Transverse colon (tissue), 4 donors: Measurements from ENCODE around the gene NBPF1.
"Not testable (repeated sequence)": the region's sequence is repeated elsewhere in the genome, so short reads cannot be mapped to it uniquely, and the experiment has no call there.

Experiments
- CTCF ChIP-seq, 5 experiments: fragments of 200-600 bp in 3 of 5; fragments of 450-650 bp in 2 of 5; sonication (generic) in 3 of 5; IDR thresholded peaks; 1 replicate in 2 of 5; 2 replicates in 3 of 5; pipeline ENCODE4 v1.5.1; 2016 to 2017; ENCODE audit warnings: antibody characterized with exemption in 5 of 5, inconsistent platforms in 3 of 5, mild to moderate bottlenecking in 2 of 5, moderate library complexity in 1 of 5
- EP300 ChIP-seq: sonication (generic); formaldehyde crosslinking; IDR thresholded peaks from one replicate; pipeline ENCODE4 v1.6.1; 2017; ENCODE audit warnings: antibody characterized with exemption, low read depth
- POLR2A ChIP-seq: fragments of 450-650 bp; IDR thresholded peaks from one replicate; pipeline ENCODE4 v1.6.1; 2016; ENCODE audit warnings: antibody characterized with exemption, mild to moderate bottlenecking, moderate library complexity
- POLR2AphosphoS5 ChIP-seq, 3 donors: sonication (generic); formaldehyde crosslinking; IDR thresholded peaks; one replicate each; pipeline ENCODE4 v1.6.1; 2016; ENCODE audit warnings: antibody characterized with exemption in 3 of 3

GRCh38 chr1:16534829-16535456 lies 78.4 kb downstream of the NBPF1 start:
- not testable (repeated sequence) for TF ChIP-seq EP300; CTCF (IDR thresholded peaks at IDR 0.05); POLR2A; POLR2AphosphoS5 (IDR thresholded peaks at IDR 0.05)
